Neural crest cell (in vitro differentiated cells): ENCODE results near the gene NPAS1. TPM values are rescaled to one million over a fixed set of nuclear protein-coding genes. Genes with fewer than 3 reads are reported as not detected.
"Not testable (repeated sequence)": the region's sequence is repeated elsewhere in the genome, so short reads cannot be mapped to it uniquely, and the experiment has no call there.

Source experiments
- DNase-seq: peaks from one replicate; pipeline ENCODE4 v3.0.0; 2021; ENCODE audit warnings: low read depth, mixed read lengths, low spot score
- H3K27ac Mint-ChIP-seq: one replicate; pipeline ENCODE4 v1.8.0; 2021; ENCODE audit warnings: mild to moderate bottlenecking, mixed read lengths; ENCODE audit not compliant: unreplicated experiment
- H3K27me3 Mint-ChIP-seq: 2 replicates; pipeline ENCODE4 v1.8.0; 2021; ENCODE audit warnings: low read depth, mild to moderate bottlenecking, mixed read lengths
- H3K36me3 Mint-ChIP-seq: 2 replicates; pipeline ENCODE4 v1.8.0; 2021; ENCODE audit warnings: low read depth, mild to moderate bottlenecking, mixed read lengths
- H3K4me1 Mint-ChIP-seq: 2 replicates; pipeline ENCODE4 v1.8.0; 2021; ENCODE audit warnings: mixed read lengths
- H3K4me3 Mint-ChIP-seq: one replicate; pipeline ENCODE4 v1.8.0; 2021; ENCODE audit warnings: mild to moderate bottlenecking, mixed read lengths
- H3K9me3 Mint-ChIP-seq: 2 replicates; pipeline ENCODE4 v1.8.0; 2021; ENCODE audit warnings: mixed read lengths
- total RNA-seq: library from RNA; stranded (reverse); gene quantifications from 2 replicates; pipeline ENCODE4 v1.2.1, GENCODE V29; 2021
- TF ChIP-seq, protein P1 (sequence below): fragments of 200-600 bp; sonication (generic); conservative IDR thresholded peaks from 2 replicates; pipeline ENCODE4 v1.5.0; 2021; ENCODE audit warnings: antibody characterized with exemption, mild to moderate bottlenecking

Gene NPAS1
- total RNA-seq, 1 donor from 2014 or later: 1.5 TPM

- H3K36me3 Mint-ChIP-seq: peaks cover 13% of the 10 kb centered on the region
- peaks cover 8% of the 10 kb centered on the region for H3K27me3 Mint-ChIP-seq
- no peak for DNase-seq
- no peak overlapping the region for H3K27ac Mint-ChIP-seq
- H3K4me3 Mint-ChIP-seq: peak overlapping the region; percentile 18
- peaks cover 23% of the 10 kb centered on the region for H3K4me1 Mint-ChIP-seq
- TF ChIP-seq, protein P1, sequence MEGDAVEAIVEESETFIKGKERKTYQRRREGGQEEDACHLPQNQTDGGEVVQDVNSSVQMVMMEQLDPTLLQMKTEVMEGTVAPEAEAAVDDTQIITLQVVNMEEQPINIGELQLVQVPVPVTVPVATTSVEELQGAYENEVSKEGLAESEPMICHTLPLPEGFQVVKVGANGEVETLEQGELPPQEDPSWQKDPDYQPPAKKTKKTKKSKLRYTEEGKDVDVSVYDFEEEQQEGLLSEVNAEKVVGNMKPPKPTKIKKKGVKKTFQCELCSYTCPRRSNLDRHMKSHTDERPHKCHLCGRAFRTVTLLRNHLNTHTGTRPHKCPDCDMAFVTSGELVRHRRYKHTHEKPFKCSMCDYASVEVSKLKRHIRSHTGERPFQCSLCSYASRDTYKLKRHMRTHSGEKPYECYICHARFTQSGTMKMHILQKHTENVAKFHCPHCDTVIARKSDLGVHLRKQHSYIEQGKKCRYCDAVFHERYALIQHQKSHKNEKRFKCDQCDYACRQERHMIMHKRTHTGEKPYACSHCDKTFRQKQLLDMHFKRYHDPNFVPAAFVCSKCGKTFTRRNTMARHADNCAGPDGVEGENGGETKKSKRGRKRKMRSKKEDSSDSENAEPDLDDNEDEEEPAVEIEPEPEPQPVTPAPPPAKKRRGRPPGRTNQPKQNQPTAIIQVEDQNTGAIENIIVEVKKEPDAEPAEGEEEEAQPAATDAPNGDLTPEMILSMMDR: no peak
- H3K9me3 Mint-ChIP-seq: peaks cover 6% of the 10 kb centered on the region
Measured at GRCh38 chr19:47005164-47005641, 14.4 kb upstream of the NPAS1 start.

GRCh38 chr19:47005873-47006272, 13.8 kb upstream of the NPAS1 start:
- H3K36me3 Mint-ChIP-seq: peaks cover 13% of the 10 kb centered on the region
- H3K4me3 Mint-ChIP-seq: peak overlapping the region; percentile 18
- TF ChIP-seq, protein P1: no peak
- H3K4me1 Mint-ChIP-seq: peaks cover 23% of the 10 kb centered on the region
- H3K27ac Mint-ChIP-seq: no peak overlapping the region
- H3K9me3 Mint-ChIP-seq: peaks cover 6% of the 10 kb centered on the region
- H3K27me3 Mint-ChIP-seq: peaks cover 8% of the 10 kb centered on the region
- no peak for DNase-seq

DNA sequence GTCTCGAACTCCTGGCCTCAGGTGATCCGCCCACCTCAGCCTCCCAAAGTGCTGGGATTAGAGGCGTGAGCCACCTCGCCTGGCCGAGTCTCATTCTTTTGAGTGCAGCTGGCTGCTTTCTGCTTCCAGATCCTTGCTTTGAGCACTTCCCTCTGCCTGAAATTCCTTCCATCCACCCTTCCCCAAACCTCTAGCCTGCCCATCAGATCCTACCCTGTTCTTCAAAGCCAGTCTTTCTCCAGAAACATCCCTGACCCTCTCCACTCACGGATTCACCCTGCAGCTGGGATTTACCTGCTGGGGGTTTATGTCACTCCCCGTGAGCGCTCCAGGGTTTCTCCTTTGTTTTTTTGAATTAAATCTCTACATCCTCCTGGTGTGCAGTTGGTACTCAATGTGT, 13.1 kb upstream of the NPAS1 start:
- H3K27ac Mint-ChIP-seq: no peak overlapping the region
- no peak for DNase-seq
- H3K4me1 Mint-ChIP-seq: peaks cover 23% of the 10 kb centered on the region
- no peak overlapping the region for H3K4me3 Mint-ChIP-seq
- TF ChIP-seq, protein P1: no peak
- H3K9me3 Mint-ChIP-seq: peaks cover 6% of the 10 kb centered on the region
- peaks cover 8% of the 10 kb centered on the region for H3K27me3 Mint-ChIP-seq
- H3K36me3 Mint-ChIP-seq: peaks cover 13% of the 10 kb centered on the region

DNA sequence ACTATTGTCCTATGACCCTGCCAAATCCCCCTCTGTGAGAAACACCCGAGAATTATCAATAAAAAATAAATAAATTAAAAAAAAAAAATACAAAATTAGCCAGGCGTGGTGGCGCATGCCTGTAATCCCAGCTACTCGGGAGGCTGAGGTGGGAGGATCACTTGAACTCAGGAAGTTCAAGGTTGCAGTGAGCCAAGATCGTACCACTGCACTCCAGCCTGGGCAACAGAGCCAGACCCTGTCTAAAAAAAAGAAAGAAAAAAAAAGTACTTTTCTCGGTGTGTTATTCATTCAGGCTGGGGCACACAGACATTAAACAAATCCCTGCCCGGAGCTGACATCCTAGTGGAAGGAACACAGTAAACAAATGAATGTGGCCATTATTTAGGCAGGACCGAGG, 9.1 kb upstream of the NPAS1 start:
- Mint-ChIP-seq H3K27me3 (peaks cover 18% of the 10 kb centered on the region), H3K4me1 (peaks cover 16% of the 10 kb centered on the region), H3K36me3 (peaks cover 13% of the 10 kb centered on the region)
- H3K4me3 Mint-ChIP-seq, H3K9me3 Mint-ChIP-seq, DNase-seq, H3K27ac Mint-ChIP-seq: not testable (repeated sequence)

GRCh38 chr19:47012617-47013016, 7.0 kb upstream of the NPAS1 start:
- no peak for DNase-seq
- peaks cover 22% of the 10 kb centered on the region for H3K27me3 Mint-ChIP-seq
- peak overlapping the region; percentile 64 for H3K4me3 Mint-ChIP-seq
- peaks cover 13% of the 10 kb centered on the region for H3K4me1 Mint-ChIP-seq
- H3K36me3 Mint-ChIP-seq: peaks cover 10% of the 10 kb centered on the region
- TF ChIP-seq, protein P1: no peak
- H3K27ac Mint-ChIP-seq: peak overlapping the region; percentile 38
- H3K9me3 Mint-ChIP-seq: peaks cover 3% of the 10 kb centered on the region

DNA sequence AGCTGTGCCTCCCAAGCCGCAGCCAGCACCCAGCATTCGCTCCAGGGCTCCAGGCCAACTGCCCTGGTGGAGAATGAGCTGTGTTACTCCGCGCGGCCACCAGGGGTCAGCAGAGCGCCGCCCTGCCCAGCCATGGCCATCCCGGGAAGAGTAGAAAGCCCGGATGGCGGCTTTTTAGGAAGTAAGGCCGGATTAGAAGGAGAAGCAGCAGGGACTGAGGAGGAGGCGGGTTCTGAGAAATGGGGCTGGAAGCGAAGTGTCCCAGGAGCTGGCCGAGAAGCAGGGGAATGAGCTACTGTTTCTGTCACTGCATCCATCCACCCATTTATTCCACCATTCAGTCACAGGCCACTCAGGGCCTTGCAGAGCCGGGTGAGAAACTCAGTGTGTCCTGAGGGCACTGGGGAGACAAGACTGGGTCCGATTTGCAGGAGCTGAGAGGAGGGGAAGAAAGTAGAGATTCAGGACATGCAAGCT, 6.6 kb upstream of the NPAS1 start:
- TF ChIP-seq, protein P1: peak; percentile 99
- Mint-ChIP-seq H3K27ac (peak overlapping the region; percentile 38), H3K4me1 (peaks cover 13% of the 10 kb centered on the region), H3K27me3 (peaks cover 22% of the 10 kb centered on the region), H3K36me3 (peaks cover 5% of the 10 kb centered on the region), H3K4me3 (peak overlapping the region; percentile 64), H3K9me3 (peaks cover 3% of the 10 kb centered on the region)
- peak; percentile 83 for DNase-seq
